Measurements from ENCODE around the gene ARHGAP27. TPM values are rescaled to one million over a fixed set of nuclear protein-coding genes. Genes with fewer than 3 reads are reported as not detected.

Gene ARHGAP27
- total RNA-seq, 1 donor from 2014 or later, result 27.1 TPM

DNA sequence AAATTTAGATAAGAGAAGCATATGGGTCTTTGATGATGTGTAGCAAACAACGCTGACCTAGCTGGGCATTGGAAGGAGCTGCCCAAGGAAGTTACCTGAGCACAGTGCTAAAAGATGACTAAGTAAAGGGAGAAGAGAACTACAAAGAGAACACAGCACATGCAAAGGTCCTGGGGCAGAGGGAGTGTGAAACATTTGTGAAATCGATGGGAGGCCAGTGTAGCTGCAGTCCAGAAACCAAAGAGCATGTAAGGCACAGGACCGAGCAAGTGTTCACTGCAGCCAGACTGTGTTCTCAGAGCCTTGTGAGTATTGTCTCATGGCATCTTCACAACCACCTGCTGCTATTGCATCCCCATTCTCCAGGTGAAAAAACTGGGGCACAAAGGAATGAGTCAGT, 44.9 kb downstream of the ARHGAP27 start:
- TF ChIP-seq, protein P1, sequence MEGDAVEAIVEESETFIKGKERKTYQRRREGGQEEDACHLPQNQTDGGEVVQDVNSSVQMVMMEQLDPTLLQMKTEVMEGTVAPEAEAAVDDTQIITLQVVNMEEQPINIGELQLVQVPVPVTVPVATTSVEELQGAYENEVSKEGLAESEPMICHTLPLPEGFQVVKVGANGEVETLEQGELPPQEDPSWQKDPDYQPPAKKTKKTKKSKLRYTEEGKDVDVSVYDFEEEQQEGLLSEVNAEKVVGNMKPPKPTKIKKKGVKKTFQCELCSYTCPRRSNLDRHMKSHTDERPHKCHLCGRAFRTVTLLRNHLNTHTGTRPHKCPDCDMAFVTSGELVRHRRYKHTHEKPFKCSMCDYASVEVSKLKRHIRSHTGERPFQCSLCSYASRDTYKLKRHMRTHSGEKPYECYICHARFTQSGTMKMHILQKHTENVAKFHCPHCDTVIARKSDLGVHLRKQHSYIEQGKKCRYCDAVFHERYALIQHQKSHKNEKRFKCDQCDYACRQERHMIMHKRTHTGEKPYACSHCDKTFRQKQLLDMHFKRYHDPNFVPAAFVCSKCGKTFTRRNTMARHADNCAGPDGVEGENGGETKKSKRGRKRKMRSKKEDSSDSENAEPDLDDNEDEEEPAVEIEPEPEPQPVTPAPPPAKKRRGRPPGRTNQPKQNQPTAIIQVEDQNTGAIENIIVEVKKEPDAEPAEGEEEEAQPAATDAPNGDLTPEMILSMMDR (IDR thresholded peaks at IDR 0.05; ENCODE audit: insufficient read depth, low read length, severe bottlenecking), result no peak

DNA sequence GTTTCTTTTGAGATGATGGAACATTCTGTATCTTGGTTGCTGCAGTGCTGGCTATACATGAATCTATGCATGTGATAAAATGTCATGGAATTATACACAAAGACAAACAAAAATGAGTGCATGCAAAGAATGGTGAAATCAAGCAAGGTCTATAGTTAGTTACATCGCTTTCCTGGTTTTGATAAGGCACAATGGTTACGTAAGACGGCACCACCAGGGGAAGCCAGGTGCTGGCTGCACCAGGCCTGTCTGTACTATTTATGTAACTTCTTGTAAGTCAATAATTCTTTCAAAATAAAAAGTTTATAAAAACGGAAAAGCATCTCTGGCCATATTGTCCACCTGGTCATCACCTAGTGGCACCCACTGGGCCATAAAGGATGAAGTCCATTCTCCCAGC, 46.5 kb downstream of the ARHGAP27 start:
- Histone ChIP-seq H3K4me3 (ENCODE audit: low read depth, low read length) (no peak overlapping the region), H3K27me3 (ENCODE audit: control insufficient read depth, insufficient read depth, low read length) (no peaks in the 10 kb centered on the region), H3K36me3 (ENCODE audit: control insufficient read depth, insufficient read depth, low read length) (no peaks in the 10 kb centered on the region)
- FAIRE-seq, result no peak
- TF ChIP-seq, protein P1 (IDR thresholded peaks at IDR 0.05; ENCODE audit: insufficient read depth, low read length, severe bottlenecking), result no peak
- DNase-seq (ENCODE audit: low read depth), result no peak

More for the DNA sequence above, 44.9 kb downstream of the ARHGAP27 start:
- H3K4me3 ChIP-seq (ENCODE audit: low read depth, low read length), result no peak overlapping the region
- FAIRE-seq (no peak), DNase-seq (ENCODE audit: low read depth) (no peak)
- no peaks in the 10 kb centered on the region for H3K36me3 ChIP-seq (ENCODE audit: control insufficient read depth, insufficient read depth, low read length)
- H3K27me3 ChIP-seq (ENCODE audit: control insufficient read depth, insufficient read depth, low read length), result no peaks in the 10 kb centered on the region

GRCh38 chr17:45385331-45385997, 47.2 kb downstream of the ARHGAP27 start:
- no peaks in the 10 kb centered on the region for H3K27me3 ChIP-seq (ENCODE audit: control insufficient read depth, insufficient read depth, low read length)
- no peak for FAIRE-seq
- no peaks in the 10 kb centered on the region for H3K36me3 ChIP-seq (ENCODE audit: control insufficient read depth, insufficient read depth, low read length)
- TF ChIP-seq, protein P1 (IDR thresholded peaks at IDR 0.05; ENCODE audit: insufficient read depth, low read length, severe bottlenecking), result peak; percentile 96
- peak; percentile 65 for DNase-seq (ENCODE audit: low read depth)
- no peak overlapping the region for H3K4me3 ChIP-seq (ENCODE audit: low read depth, low read length)

GRCh38 chr17:45384789-45385262, 47.8 kb downstream of the ARHGAP27 start:
- no peak for DNase-seq (ENCODE audit: low read depth)
- FAIRE-seq, result no peak
- no peaks in the 10 kb centered on the region for H3K27me3 ChIP-seq (ENCODE audit: control insufficient read depth, insufficient read depth, low read length)
- TF ChIP-seq, protein P1 (IDR thresholded peaks at IDR 0.05; ENCODE audit: insufficient read depth, low read length, severe bottlenecking), result no peak
- H3K4me3 ChIP-seq (ENCODE audit: low read depth, low read length), result no peak overlapping the region
- no peaks in the 10 kb centered on the region for H3K36me3 ChIP-seq (ENCODE audit: control insufficient read depth, insufficient read depth, low read length)

DNA sequence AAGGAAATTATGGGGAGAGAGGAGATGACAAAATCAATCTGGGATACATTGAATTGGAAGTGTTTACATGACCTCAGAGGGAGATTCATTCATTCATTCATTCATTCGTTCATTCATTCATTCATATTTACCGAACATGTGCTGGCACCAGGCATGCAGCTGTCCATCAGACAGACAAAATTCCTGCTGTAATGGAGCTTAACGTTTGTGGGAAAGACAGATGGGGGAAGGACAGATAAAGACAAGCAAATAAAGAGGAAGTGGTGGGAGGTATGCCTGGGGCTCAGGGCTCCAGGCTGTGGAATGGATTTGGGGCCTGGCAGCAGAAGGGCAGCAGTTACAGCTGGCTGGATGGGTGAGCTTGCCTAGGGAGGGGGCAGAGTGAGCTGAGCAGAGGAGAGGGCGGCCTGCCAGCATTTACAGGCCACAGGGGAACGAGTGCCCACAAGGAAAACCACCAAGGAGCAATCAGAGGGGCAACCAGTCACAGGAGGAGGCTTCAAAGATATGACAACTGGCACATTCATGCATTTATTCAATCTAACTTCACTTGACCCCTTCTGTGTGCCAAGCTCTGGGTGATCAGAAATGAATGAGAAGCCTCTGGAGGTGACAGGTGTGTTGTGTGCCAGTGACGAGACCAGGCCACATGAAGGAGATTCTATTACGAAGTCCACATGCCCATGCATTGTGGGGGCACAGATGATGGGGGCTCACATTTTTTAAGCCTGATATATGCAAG, 48.5 kb downstream of the ARHGAP27 start:
- no peak for FAIRE-seq

More for the DNA sequence above, 48.5 kb downstream of the ARHGAP27 start:
- Histone ChIP-seq H3K36me3 (ENCODE audit: control insufficient read depth, insufficient read depth, low read length) (no peaks in the 10 kb centered on the region), H3K4me3 (ENCODE audit: low read depth, low read length) (no peak overlapping the region), H3K27me3 (ENCODE audit: control insufficient read depth, insufficient read depth, low read length) (no peaks in the 10 kb centered on the region)
- DNase-seq (ENCODE audit: low read depth), result no peak
- TF ChIP-seq, protein P1 (IDR thresholded peaks at IDR 0.05; ENCODE audit: insufficient read depth, low read length, severe bottlenecking), result no peak

Measured in bronchial epithelial cell (primary cell).